HG02642 (cell line): ENCODE measurements around the gene TMEM205.
"Not testable (repeated sequence)": the region's sequence is repeated elsewhere in the genome, so short reads cannot be mapped to it uniquely, and the experiment has no call there.

Source experiments
- ATAC-seq: cut with Tn5 transposase; IDR thresholded peaks from one replicate; pipeline ENCODE4 v1.9.1; 2021; ENCODE audit warnings: mild to moderate bottlenecking; ENCODE audit not compliant: unreplicated experiment, poor library complexity

Gene TMEM205

DNA sequence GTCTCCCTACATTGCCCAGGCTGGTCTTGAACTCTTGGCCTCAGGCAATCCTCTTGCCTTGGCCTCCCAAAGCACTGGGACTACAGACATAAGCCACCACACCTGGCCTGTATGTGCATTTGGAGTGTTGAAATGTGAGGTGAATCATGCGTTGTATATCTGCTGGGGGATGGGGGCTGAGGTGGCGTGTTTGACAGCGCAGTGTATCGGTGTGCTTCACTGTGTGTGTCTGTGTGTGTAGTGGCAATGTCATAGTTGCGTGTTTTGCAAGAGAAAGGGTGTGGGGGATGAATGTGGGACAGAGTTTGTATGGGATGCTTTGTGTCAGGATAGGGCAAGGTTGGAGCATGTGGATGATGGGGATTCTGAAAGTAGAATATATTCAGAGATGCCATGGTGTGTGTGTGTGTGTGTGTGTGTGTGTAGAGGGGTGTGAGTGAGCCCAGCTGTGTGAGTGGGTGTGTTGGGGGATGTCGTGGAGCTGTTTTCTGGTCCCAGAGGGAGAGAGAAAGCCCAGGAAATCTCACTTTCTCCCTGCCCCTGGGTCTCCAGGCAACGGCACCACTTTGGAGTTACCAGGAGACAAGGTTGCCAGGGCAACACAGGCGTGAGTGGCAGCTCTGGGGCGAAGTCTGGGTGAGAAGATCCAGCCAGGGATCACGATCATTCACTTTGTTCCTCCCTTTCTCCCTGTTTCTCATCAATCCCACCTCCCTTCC lies 27.3 kb upstream of the TMEM205 start:
- no peak for ATAC-seq

DNA sequence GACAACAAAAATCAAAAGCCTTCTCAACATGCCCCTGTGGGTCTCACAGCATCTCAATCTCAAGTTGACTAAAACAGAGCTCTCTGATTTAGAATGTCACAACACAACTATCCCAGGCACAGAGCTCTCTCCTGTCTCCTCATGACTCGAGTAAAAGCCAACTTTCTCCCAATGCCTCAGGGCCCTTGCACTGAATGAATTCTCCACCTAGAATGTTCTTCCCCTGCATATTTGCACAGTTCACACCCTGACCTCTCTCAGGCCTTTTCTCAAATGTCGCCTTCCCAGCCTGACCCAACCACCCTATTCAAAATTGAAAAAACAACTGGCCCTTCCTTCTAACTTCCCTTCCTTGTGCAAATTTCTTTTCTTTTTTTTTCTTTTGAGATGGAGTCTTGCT lies 24.7 kb upstream of the TMEM205 start:
- ATAC-seq = no peak

DNA sequence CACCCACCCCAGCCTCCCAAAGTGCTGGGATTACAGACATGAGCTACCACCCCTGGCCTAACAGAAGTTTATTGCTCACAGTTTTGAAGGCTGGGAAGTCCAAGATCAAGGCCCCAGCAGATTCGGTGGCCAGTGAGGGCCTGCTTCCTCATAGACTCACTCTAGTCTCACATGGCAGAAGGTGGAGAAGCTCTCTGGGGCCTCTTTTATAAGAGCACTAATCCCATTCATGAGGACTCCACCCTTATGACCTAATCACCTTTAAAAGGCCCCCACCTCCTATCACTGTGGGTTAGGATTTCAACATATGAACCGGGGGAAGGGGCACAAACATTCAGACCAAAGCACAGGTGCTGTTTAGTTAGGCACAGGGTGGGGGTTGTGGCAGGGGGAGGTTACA lies 21.5 kb upstream of the TMEM205 start:
- ATAC-seq = no peak

DNA sequence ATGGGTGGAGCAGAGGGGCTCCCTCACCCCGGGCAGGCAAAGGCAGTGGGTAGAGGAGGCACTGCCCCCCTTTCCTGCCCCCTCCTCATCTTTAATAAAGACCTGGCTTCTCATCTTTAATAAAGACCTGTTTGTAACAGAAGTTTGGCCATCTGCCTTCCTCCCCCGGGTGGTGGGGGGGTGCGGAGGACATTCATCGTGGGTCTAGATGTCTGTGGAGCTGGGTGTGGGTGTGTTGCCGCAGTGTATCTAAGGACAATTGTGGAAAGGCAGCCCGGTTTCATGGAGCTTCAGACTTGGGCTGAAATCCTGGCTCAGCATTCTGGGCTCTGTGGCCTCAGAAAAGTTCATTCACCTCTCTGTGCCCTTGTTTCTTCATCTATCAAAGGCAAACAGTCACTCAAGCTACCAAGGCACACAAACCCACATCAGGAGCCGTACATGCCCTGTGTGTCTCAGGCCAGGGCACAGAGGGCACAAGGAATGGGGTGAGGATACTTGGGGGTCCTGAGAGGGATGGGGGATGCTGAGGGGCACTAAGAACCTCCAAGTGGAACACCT lies 19.6 kb upstream of the TMEM205 start:
- ATAC-seq = no peak

DNA sequence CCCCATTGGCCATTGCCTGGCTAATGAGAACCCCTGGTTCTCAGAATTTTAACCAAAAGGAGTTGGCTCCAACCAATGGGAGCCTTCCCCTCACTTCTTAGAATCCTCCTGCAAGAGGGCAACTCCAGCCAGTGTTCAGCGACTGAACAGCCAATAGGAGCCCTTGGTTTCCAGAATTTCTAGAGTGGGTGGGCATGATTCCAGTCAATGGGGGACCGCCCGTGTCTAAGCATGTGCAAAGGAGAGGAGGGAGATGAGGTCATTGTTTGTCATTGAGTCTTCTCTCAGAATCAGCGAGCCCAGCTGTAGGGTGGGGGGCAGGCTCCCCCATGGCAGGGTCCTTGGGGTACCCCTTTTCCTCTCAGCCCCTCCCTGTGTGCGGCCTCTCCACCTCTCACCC lies 18.9 kb upstream of the TMEM205 start:
- no peak for ATAC-seq

DNA sequence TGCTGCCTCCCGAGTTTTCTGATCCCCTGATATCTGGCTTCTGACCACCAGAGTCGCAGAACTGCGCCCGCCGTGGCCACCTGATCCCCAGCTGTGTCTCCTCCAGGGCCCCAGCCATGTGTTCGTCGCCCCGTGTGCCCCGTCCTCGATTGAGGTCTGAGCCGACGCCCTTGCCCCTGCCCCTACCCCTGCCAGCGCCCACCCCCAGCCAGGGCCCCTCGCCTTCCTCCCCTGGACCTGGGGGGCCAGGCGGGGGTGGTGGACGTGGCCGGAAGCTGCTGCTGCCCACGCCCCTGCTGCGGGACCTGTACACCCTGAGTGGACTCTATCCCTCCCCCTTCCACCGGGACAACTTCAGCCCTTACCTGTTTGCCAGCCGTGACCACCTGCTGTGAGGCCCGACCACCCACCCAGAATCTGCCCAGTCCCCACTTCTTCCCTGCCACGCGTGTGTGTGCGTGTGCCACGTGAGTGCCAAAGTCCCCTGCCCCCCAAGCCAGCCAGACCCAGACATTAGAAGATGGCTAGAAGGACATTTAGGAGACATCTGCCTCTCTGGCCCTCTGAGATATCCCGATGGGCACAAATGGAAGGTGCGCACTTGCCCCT lies 18.3 kb upstream of the TMEM205 start:
- ATAC-seq = no peak

DNA sequence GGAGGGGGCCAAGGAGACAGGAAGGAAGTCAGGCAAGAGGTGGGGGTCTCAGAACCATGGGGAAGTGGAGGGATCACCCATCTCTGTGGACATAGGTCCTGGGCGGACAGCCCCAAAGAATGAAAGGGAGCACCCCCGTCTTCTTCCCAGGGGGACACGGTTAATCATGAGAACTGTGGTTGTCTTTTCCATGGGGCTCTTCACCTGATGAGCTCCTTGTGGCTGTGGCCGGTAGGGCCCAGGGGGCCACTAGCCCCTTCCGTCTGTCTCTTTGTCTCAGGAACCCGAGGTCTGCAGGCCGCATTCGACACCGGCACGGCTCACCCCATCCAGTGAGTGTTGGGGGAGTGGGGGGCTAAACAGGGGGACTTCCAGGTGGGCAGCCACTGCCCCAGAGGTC lies 17.8 kb upstream of the TMEM205 start:
- no peak for ATAC-seq

DNA sequence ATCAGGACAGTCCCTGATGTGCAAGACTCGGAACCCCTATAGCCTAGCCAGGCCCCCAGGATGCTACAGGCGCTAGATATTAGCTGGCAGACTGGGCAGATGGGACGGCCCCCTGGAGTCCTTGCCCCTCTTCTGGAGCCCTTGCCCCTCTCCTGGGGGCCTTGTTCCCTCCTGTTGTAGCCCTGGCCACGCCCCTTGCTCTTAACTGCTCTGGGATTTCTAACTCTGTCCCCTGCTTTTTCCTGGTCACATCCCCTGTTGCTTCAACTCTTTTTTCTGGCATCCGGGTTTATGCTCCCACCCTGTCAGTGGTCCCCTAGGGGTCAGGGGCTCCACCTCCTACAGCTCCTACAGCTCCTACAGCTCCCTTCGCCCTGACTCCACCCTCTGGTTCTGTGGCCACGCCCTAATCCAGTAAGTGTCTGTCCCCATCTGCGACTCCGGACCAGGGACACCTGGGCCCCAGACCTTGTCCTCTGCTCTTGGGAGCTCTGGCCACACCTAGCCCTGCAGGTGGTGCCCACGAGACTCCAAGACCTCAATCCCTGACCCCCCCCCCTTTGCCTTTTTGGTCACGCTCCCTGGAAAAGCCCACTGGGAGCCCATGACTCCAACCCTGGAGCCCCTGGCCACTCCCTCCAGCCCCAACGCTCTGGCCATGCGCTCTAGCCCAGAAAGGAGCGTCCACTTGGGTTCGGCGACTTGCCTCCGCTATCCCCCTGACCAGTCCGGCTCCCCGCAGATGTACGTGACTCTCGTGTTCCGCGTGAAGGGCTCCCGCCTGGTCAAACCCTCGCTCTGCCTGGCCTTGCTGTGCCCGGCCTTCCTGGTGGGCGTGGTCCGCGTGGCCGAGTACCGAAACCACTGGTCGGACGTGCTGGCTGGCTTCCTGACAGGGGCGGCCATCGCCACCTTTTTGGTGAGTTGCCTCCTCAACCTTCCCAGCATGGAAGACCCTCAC lies 16.0 kb upstream of the TMEM205 start:
- ATAC-seq = no peak

DNA sequence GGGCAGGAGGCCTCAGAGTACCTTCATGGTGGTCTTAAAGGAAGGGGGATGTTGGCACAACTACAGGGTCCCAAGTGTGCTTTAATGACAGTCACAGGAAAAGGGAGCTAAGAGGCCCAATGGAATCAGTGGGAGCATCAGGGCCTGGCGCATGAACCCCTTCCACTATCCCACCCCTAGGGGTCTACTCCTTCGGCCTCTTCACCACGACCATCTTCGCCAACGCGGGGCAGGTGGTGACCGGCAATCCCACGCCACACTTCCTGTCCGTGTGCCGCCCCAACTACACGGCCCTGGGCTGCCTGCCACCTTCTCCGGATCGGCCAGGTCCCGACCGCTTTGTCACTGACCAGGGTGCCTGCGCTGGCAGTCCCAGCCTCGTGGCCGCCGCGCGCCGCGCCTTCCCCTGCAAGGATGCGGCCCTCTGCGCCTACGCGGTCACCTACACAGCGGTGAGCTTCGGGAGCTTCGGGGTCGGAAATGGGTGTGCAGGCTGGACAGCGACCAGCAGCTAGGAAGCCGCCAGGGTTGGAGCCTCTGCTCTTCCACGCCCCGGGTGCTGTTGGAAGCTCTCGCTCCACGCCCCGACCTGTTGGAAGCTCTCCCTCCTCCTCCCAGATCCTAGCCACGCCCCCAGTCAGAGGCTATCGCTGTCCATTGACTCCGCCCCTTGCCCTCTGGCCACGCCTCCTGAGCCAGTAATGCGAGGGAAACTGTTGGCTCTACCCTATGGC lies 15.1 kb upstream of the TMEM205 start:
- ATAC-seq = no peak

DNA sequence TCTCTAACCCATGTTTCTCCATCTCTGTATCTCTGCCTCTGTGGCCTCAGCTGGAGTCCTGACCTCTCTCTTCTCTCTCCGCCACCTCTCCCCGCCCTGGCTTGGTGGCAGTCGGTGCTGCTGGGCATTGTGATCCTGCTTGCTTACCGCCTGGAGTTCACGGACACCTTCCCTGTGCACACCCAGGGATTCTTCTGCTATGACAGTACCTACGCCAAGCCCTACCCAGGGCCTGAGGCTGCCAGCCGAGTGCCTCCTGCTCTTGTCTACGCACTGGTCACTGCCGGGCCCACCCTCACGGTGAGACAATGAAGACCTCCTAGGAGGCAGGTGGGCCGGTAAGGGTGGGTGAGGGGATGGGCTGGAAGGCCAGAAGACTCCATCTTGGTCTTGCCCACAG lies 13.4 kb upstream of the TMEM205 start:
- no peak for ATAC-seq

DNA sequence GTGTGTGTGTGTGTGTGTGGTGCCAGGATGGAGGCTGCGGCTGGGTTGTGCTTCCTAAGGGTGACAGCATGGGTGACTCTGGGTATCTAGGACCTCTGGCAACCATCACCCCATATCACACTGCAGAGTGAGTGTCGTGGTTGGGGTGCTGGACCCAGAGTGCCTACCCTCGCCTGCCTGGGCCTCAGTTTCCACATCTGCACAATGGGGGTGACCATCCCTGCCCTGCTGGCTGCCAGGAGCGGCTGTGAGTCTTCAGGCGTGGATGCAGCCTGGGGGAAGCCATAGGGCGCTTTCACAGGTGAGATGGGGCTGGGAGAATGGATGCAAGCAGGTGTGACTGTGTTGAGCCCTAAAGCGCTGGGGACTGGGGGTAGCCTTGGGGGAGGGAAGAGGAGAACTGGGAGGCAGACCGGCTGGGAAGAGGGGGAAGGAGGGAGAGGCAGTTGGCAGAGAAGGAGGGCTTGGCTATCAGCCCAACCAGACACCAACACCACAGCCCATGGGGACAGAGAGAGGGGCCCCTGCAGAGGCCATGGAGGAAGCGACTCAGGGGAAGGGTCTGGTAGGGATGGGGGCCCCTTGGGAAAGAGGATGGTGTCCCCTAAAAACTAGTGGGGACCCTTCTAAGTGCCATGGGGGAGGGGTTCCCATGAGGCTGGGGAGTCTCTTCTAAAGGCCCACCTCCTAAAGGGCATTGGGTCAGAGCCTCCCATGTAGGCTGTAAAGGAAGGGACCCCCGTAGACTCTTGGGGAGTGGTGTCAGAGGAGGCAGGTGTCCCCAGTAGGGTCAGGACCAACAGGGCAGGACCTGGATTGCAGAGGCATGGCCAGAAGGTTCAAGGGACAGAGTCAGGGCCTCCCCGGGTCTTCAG lies 10.8 kb upstream of the TMEM205 start:
- no peak for ATAC-seq

DNA sequence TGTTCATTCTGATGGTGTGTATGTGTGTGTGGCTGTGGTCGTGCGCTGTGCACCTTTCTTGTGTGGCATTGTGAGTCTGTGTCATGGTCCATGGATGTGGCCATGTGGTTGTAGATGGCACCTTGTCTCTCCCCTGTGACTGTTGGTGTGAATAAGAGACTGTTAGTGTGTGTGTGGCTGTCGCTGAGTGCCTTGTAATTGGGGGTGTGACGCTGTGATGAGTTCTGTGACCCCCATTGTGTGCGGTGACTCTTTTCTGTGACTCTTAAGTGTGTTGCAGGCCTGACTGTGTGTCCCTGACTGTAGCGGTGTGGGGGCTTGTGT lies 10.0 kb upstream of the TMEM205 start:
- ATAC-seq = no peak

DNA sequence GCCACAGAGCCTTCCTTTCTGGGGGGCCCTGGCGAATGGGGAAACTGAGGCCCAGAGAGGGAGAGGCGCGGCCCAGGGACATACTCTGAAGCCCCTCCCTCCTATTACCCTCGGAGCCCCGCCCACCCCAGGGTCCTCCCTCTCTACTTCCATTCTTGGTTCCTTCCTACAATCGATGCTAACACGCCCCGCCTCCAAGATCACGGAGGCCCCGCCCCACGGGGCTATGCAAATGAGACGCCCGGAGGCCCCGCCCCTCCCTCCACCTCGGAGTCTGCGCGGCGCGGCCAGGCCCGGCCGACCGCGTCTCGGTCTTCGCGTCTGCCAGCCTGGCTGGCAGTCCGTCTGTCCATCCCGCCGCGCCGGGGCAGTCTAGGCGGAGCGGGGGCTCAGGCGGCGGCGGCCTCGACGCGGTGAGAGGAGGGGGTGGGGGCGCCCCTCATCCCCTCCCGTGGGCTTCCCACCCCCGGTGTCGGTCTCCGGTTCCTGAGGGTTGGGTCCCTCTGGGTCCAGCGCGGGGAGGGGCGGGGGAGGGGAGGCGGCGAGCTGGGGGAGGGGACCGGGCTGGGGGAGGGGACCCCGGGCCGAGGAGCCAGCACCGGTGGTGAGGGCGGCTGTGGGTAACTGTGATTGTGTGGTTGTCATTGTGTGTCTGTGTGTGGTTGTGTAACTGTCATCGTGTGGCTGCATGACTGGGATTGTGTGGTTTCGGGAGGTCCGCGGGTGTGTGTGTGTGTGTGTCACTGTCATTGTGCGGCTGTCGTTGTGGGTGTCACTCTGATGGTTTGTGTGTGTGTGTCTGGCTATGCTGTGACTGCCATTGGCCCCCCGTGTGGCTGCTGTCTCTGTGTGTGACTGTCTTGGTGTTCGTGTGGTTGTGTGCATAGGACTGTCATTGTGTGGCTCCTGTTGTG lies 9.3 kb upstream of the TMEM205 start, which contains the start of gene PLPPR2:
TSS of gene PLPPR2 (plus strand) at position 273 of the 914 bp plus-strand sequence. CDS start 2,242 bp downstream, outside the sequence.
- no peak for ATAC-seq

DNA sequence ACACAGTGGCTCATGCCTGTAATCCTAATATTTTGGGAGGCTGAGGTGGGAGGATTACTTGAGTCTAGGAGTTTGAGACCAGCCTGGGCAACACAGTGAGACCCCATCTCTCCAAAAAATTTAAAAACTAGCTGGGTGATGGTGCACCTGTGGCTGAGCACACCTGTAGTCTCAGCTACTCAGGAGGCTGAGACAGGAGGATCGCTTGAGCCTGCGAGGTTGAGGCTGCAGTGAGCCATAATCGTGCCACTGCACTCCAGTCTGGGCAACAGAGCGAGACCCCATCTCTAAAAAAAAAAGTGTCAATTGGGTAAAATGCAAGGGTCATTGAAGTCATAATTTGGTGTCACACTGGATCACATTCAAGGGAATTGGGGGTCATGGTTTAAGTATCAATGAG lies 8.0 kb upstream of the TMEM205 start:
- not testable (repeated sequence) for ATAC-seq

DNA sequence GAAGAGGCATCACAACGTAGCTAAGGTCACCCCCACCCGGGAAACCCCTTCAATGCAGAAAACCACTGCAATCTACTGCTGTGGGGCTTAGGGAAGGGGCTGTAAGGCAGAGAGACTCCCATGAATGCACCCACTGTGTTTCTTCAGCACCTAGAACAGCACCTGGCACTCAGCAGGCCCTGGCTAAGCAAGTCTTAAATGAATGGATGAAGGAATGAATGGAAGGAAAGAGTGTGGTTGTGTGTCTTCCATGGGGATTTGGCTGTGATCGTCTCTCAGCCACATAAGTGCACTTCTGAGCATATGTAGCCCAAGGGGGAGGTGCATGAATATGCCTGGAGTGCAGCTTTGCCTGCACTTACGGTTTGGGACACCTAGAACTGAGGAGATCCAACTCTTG lies 3.1 kb upstream of the TMEM205 start:
- ATAC-seq = no peak

DNA sequence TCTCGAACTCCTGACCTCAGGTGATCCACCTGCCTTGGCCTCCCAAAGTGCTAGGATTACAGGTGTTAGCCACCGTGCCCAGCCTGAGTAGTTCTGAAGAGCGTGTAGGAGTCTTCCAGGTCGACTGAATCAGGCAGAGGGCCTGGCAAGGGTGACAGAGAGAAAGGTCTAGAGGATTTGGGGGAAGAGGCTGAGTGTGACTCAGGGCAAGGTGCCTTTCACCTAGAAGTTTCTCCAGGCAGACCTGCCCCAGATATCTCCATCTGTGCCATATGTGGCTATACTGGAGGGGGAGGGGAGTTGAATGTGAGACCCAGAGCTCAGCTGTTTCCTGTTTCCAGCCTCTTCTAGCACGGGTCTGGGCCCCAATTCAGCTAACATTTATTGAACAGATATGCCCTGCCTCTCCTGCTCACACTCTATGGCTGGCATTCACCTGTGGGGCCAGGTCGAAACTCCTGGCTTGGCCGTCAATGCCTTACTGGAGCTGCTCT lies 1.5 kb upstream of the TMEM205 start:
- ATAC-seq = no peak

DNA sequence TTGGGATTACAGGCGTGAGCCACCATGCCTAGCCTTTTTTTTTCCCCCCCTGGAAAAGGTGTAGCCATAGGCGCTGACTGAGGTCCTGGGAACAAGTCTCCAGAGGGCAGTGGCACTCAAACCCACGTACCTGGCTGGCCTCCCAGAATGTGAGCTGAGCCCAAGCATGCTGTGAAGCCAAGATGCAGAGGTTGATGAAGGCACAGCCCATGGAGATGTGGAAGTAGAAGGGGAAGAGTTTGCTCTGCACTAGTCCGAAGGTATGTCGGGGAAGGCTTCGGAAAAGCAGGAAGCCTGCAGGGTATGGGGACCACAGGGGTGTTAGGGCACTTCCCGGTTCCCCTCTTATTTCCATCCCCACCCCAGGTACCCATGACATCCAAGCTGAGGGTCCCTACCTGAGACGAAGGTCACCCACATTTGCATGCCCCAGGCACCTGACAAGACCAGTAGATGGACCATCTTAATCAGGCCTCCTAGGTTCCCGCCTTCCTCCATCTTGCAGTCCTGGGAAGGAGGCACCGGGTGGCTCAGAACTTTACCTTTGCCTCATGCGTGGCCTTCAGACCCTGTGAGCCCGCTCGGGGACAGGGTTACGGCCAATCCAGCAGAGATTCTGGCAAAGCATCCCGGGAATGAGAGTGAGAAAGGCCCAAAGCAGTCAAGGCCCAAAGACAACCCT lies 805 bp downstream of the TMEM205 start:
- no peak for ATAC-seq

DNA sequence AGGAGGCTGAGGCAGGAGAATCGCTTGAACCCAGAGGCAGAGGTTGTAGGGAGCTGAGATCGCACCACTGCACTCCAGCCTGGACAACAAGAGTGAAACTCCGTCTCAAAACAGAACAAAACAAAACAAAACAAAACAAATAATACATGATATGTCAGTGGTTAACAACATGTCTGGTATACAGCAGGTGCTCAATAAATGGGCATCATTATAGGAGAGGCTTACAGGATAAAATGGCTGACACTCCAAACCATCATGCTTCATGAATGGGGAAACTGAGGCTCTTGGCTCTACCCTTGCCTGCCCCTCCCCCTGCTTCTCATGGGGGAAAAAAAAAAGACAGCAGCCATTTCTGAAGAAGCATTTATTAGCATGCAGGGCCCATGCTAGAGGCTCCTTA lies 3.6 kb downstream of the TMEM205 start:
- ATAC-seq = no peak
